ENCODE measurements around the gene RPL37. TPM values are rescaled to one million over a fixed set of nuclear protein-coding genes. Genes with fewer than 3 reads are reported as not detected.
"Not testable (repeated sequence)": the region's sequence is repeated elsewhere in the genome, so short reads cannot be mapped to it uniquely, and the experiment has no call there.

Gene RPL37
- total RNA-seq, 1 experiment from 2014 or later: 299 TPM

- DNase-seq (ENCODE audit: low spot score): no peak
- in situ Hi-C loops (cut with HindIII; ENCODE audit: low sequenced_read_pairs): no loop called here
These were observed 33.1 kb downstream of the RPL37 start for GRCh38 chr5:40801771-40802562.

GRCh38 chr5:40799258-40799657, 35.8 kb downstream of the RPL37 start:
- DNase-seq (ENCODE audit: low spot score): no peak
- in situ Hi-C loops (cut with HindIII; ENCODE audit: low sequenced_read_pairs): no loop called here

- in situ Hi-C loops (cut with HindIII; ENCODE audit: low sequenced_read_pairs): no loop called here
- DNase-seq (ENCODE audit: low spot score): no peak
These were observed 36.2 kb downstream of the RPL37 start for GRCh38 chr5:40798801-40799210.

GRCh38 chr5:40798012-40798800, 36.8 kb downstream of the RPL37 start, which contains the start of gene PRKAA1:
Gene PRKAA1 (minus strand): TSS chr5:40798374. CDS start chr5:40798189, 185 bp downstream.
- peak; percentile 90 for DNase-seq (ENCODE audit: low spot score)
- in situ Hi-C loops (cut with HindIII; ENCODE audit: low sequenced_read_pairs): no loop called here

GRCh38 chr5:40797273-40798011, 37.6 kb downstream of the RPL37 start:
- in situ Hi-C loops (cut with HindIII; ENCODE audit: low sequenced_read_pairs): no loop called here

GRCh38 chr5:40796487-40796889, 38.5 kb downstream of the RPL37 start:
- DNase-seq (ENCODE audit: low spot score): no peak
- in situ Hi-C loops (cut with HindIII; ENCODE audit: low sequenced_read_pairs): no loop called here

More at GRCh38 chr5:40797273-40798011, 37.6 kb downstream of the RPL37 start:
- peak; percentile 53 for DNase-seq (ENCODE audit: low spot score)

DNA sequence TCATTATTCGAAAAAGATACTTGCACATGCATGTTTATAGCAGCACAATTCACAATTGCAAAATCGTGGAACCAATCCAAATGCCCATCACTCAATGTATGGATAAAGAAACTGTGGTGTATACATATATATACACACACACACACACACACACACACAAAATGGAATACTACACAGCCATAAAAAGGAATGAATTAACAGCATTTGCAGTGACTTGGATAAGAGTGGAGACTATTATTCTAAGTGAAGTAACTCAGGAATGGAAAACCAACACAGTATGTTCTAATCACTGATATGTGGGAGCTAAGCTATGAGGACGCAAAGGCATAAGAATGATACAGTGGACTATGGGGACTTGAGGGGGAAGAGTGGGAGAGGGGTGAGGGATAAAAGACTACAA, 40.1 kb downstream of the RPL37 start:
- in situ Hi-C loops (cut with HindIII; ENCODE audit: low sequenced_read_pairs); DNase-seq (ENCODE audit: low spot score): not testable (repeated sequence)

- DNase-seq (ENCODE audit: low spot score); in situ Hi-C loops (cut with HindIII; ENCODE audit: low sequenced_read_pairs): not testable (repeated sequence)
These were observed 40.7 kb downstream of the RPL37 start for GRCh38 chr5:40794340-40794739.

DNA sequence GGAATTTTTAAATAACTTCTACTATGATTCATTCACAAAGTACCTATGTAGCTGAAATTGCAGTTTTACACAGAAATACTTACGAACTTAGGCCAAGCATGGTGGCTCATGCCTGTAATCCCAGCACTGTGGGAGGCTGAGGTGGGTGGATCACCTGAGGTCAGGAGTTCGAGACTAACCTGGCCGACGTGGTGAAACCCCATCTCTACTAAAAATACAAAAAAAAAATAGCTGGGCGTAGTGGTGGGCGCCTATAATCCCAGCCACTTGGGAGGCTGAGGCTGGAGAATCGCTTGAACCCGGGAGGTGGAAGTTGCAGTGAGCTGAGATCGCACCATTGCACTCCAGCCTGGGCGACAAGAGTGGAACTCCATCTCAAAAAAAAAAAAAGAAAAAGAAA, 42.3 kb downstream of the RPL37 start:
- in situ Hi-C loops (cut with HindIII; ENCODE audit: low sequenced_read_pairs); DNase-seq (ENCODE audit: low spot score): not testable (repeated sequence)

GRCh38 chr5:40791715-40792139, 43.3 kb downstream of the RPL37 start:
- in situ Hi-C loops (cut with HindIII; ENCODE audit: low sequenced_read_pairs): no loop called here
- no peak for DNase-seq (ENCODE audit: low spot score)

- in situ Hi-C loops (cut with HindIII; ENCODE audit: low sequenced_read_pairs): no loop called here
- no peak for DNase-seq (ENCODE audit: low spot score)
These were observed 44.0 kb downstream of the RPL37 start for GRCh38 chr5:40790947-40791593.

DNA sequence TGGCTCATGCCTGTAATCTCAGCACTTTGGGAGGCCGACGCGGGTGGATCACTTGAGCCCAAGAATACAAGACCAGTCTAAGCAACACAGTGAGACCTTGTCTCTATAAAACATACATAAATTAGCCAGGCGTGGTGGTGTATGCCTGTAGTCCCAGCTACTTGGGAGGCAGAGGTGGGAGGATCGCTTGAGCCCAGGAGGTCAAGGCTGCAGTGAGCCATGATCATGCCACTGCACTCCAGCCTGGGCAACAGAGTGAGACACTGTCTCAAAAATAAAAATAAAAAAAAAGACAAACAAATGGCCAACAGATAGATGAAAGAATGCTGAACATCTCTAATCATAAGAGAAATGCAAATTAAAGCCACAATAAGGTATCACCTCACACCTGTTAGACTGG, 46.1 kb downstream of the RPL37 start:
- DNase-seq (ENCODE audit: low spot score); in situ Hi-C loops (cut with HindIII; ENCODE audit: low sequenced_read_pairs): not testable (repeated sequence)

DNA sequence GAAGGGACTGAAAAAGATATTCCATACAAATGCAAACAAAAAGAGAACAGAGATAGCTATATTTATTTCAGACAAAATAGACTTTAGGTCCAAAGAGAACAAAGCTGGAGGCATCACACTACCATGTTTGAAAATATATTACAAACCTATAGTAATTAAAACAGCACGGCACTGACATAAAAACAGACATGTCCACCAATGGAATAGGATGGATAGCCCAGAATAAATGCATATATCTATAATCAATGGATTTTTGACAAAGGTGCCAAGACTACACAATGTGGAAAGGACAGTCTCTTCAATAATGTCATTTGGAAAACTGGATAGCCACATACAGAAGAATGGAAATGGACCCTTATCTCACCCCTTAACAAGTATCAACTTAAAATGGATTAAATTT, 47.0 kb downstream of the RPL37 start:
- in situ Hi-C loops (cut with HindIII; ENCODE audit: low sequenced_read_pairs): no loop called here

GRCh38 chr5:40786664-40787063, 48.4 kb downstream of the RPL37 start:
- DNase-seq (ENCODE audit: low spot score); in situ Hi-C loops (cut with HindIII; ENCODE audit: low sequenced_read_pairs): not testable (repeated sequence)

More for the DNA sequence above, 47.0 kb downstream of the RPL37 start:
- DNase-seq (ENCODE audit: low spot score): no peak

DNA sequence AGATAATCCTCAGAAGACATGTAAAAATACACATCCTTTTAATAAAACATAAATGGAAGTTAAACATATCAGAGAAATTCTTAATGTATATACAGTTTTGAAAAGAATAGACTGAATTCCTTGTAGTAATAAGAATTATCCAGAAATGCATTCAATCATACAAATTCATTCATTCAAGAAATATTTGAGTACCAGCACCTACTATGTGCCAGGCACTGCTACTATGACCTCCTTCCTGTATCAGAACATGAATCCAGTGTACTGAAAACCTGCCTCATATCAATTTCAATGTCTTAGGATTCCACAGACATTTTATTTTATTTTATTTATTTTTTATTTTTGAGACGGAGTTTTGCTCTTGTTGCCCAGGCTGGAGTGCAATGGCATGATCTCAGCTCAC, 50.1 kb downstream of the RPL37 start:
- DNase-seq (ENCODE audit: low spot score): no peak
- in situ Hi-C loops (cut with HindIII; ENCODE audit: low sequenced_read_pairs): no loop called here

GRCh38 chr5:40784027-40784653, 50.9 kb downstream of the RPL37 start:
- no peak for DNase-seq (ENCODE audit: low spot score)
- in situ Hi-C loops (cut with HindIII; ENCODE audit: low sequenced_read_pairs): no loop called here

- in situ Hi-C loops (cut with HindIII; ENCODE audit: low sequenced_read_pairs): no loop called here
- DNase-seq (ENCODE audit: low spot score): peak; percentile 49
These were observed 53.1 kb downstream of the RPL37 start for GRCh38 chr5:40781843-40782409.

- DNase-seq (ENCODE audit: low spot score): no peak
- in situ Hi-C loops (cut with HindIII; ENCODE audit: low sequenced_read_pairs): no loop called here
These were observed 54.2 kb downstream of the RPL37 start for GRCh38 chr5:40780858-40781257.
